NCI-H1694 (cell line): ENCODE results near the gene SOX11.

Experiments used
- DNase-seq: peaks from one replicate; lab custom pipeline; 2025; lab: John Stamatoyannopoulos, UW

The SOX11 gene

DNA sequence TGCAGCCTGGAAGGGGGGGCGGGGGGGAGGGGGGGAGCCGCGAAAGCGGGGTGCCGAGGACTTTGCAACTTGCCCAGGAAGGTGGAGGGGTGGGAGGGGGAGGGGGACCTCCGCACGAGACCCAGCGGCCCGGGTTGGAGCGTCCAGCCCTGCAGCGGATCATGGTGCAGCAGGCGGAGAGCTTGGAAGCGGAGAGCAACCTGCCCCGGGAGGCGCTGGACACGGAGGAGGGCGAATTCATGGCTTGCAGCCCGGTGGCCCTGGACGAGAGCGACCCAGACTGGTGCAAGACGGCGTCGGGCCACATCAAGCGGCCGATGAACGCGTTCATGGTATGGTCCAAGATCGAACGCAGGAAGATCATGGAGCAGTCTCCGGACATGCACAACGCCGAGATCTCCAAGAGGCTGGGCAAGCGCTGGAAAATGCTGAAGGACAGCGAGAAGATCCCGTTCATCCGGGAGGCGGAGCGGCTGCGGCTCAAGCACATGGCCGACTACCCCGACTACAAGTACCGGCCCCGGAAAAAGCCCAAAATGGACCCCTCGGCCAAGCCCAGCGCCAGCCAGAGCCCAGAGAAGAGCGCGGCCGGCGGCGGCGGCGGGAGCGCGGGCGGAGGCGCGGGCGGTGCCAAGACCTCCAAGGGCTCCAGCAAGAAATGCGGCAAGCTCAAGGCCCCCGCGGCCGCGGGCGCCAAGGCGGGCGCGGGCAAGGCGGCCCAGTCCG is 540 bp downstream of the SOX11 start:
- DNase-seq: no peak

DNA sequence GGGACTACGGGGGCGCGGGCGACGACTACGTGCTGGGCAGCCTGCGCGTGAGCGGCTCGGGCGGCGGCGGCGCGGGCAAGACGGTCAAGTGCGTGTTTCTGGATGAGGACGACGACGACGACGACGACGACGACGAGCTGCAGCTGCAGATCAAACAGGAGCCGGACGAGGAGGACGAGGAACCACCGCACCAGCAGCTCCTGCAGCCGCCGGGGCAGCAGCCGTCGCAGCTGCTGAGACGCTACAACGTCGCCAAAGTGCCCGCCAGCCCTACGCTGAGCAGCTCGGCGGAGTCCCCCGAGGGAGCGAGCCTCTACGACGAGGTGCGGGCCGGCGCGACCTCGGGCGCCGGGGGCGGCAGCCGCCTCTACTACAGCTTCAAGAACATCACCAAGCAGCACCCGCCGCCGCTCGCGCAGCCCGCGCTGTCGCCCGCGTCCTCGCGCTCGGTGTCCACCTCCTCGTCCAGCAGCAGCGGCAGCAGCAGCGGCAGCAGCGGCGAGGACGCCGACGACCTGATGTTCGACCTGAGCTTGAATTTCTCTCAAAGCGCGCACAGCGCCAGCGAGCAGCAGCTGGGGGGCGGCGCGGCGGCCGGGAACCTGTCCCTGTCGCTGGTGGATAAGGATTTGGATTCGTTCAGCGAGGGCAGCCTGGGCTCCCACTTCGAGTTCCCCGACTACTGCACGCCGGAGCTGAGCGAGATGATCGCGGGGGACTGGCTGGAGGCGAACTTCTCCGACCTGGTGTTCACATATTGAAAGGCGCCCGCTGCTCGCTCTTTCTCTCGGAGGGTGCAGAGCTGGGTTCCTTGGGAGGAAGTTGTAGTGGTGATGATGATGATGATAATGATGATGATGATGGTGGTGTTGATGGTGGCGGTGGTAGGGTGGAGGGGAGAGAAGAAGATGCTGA is 1.4 kb downstream of the SOX11 start:
- peak; percentile 22 for DNase-seq

DNA sequence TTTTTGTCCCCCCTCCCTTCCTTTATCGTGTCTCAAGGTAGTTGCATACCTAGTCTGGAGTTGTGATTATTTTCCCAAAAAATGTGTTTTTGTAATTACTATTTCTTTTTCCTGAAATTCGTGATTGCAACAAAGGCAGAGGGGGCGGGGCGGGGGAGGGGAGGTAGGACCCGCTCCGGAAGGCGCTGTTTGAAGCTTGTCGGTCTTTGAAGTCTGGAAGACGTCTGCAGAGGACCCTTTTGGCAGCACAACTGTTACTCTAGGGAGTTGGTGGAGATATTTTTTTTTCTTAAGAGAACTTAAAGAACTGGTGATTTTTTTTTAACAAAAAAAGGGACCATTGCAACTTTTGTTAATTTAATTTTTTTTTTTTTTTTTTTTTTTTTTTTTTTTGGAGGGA is 2.1 kb downstream of the SOX11 start:
- peak; percentile 66 for DNase-seq

DNA sequence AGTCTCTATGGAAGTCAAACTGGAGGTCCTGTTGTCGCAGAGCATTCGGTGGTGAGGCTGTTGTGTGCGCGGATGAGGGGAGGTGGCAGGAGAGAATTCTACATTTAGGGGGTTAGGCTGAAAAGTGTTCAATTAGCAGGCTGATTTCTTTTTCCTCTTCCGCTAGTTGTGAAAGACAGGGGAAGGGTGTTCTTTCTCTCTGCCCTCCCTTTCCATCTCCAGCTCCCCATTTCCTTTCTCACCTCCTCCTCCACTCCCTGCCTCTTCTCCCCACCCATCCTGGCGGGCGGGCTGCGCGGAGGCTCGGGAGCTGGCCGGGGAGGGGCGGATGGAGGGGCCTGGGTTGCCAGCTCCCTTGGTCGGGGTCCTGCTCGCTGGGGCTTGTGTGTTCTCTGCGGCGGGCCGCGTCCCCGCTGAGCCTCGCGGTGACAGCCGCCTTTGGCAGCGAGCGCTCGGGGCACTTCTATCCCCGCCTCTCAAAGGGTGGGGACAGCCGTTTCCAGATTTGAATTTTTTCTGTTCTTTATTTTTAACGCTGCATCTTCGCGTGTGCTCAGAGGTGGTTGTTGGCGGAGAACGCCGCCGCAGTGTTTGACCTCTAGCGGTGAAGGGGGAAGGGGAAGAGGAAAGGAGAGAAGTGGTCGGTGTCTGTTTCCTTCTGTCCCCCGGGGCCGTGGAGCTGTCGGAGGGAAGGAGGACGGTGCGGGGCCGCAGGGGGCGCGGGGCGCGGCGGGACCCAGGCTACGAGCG is 3.6 kb downstream of the SOX11 start:
- peak; percentile 34 for DNase-seq

DNA sequence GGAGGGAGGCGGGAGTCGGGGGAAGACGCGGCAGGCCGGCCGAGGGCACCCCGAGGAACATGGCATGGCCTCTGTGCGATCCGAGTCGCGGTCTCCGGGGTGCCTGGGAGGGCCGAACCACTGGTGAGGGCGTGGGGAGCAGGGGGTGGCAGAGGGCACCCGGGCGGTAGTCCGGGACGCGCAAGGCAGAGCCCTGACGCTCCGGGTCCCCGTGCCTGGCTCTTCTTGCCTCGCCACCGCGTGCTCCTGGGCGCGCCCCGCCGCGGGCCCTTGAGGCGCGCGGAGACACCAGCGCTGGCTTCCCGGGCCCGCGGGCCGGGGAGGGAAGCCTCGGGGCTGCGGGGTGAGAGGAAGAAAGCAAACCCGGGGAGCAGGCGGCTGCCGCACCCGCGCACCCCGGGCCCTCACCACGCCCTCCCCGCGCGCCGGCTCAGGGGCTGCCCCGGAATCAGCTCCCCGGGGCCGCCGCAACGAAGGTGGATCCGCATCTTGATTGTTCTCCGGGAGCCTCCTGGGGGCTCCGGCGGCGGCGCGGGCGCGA is 4.3 kb downstream of the SOX11 start:
- DNase-seq: no peak

DNA sequence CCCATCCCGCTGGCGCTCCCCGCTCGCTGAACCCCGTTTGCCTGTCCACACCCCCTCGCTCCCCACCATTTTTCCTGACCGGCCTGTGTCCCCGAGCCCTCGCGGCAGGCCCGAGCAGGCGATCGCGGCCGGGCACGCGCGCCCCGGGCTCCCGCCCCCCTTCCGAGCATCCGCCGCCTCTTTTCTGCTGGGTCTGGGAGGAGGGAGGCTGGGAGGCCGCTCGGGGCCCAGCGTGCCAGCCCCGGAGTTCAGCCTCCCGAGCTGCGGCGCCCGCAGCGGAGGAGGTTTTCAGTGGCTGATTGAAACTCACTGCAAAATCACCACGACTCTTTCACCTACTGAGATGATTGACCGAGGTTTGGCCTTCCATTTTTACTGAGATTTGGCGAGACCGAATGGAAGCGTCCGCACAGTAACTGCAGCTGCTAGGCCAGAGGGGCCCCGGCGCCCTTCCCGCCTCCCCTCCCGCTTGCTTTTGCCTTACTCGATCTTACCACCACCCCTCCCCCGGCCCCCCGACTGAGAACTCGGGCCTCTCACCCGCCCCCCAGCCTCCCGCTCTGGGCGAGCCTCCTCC is 4.8 kb downstream of the SOX11 start:
- peak; percentile 80 for DNase-seq

DNA sequence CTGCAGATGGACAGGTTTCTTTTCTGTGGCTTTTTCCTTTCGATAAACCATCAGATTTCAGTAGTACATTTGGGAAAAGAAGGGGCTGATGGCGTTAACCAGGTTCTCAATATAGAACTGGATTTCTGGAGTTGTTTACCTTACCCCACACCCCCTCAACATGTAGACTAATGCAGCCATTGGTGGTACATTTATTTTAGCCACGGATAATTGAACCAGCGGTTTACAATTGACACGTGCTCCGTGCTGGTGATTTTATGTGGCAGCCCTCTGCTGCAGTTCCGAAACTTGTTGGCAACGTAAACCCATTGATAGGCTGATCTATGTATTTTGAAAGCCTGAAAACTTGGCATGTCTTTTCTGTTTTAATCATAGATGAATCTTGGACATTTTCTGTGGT is 5.4 kb downstream of the SOX11 start:
- DNase-seq: peak; percentile 27

DNA sequence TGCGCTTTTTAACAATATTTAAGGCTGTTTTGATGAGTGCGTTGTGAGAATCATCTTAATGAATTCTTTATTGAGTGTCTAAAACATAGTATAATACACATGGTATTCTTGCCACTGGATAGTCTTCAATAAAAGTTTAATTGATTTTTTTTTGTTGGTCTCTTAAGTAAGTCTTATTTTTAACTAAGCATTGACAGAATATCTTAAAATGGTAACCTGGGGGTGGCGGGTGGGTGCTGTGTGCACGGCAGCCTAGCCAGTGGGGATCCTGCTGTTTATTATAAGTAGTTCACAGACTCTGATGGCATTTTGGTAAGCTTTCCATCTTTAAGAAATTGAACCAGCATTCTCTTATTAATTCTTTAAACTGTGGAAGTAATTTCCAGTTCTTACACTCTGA is 6.0 kb downstream of the SOX11 start:
- DNase-seq: no peak

DNA sequence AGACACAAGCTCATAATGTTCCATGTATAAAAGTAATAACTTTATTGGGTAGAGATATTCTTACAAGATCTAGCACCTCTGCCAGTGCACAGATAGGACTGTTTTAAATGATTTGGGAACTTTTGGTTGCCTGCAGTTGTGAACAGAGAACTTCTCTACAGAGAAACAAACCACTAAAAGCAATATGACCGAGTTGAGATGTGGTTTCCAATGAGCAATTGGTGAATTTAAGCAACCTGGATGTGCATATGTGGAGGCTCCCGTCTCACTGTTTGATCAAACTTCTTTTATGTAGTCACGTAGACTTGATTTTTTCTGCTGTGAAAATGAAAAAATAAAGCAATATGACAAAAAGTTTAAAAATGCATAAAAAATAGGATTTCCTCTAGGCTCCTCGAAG is 7.8 kb downstream of the SOX11 start:
- DNase-seq: no peak

DNA sequence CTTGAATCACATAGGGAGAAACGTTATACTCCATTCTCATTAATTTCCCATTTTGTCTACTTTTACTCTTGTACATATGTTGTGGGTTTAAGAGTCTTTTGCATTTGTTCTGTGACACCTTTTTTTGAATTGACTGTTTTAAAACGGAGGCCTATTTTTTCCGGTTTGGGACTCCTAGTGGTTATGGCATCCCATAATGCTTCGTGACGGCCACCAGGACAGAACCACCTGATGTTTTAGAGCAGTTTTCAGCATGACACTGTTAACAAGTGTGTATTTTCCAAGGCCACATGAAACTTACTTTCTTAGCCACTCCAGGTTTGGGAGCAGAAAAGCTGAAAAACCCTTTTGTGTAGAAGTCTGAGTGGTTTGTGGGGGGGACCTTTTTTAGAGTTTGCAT is 8.4 kb downstream of the SOX11 start:
- DNase-seq: no peak

DNA sequence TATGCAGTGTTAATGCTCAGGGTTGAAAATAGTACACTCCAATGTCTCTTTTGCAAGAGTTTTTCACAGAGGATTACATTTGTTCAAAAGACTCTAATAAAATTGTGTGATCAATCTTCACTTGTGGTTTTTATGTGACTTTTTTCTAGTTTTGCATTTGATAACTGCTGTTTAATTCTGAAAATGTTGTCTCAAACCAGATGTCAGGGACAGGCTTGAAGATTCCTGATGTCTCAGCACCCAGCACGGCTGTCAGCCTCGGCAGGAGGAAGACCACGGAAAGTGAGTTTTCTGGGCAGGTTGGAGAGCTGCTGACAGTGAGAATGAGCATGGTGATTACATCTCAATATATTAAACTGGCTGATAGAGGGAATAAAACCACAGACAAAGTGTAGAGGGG is 9.1 kb downstream of the SOX11 start:
- no peak for DNase-seq

DNA sequence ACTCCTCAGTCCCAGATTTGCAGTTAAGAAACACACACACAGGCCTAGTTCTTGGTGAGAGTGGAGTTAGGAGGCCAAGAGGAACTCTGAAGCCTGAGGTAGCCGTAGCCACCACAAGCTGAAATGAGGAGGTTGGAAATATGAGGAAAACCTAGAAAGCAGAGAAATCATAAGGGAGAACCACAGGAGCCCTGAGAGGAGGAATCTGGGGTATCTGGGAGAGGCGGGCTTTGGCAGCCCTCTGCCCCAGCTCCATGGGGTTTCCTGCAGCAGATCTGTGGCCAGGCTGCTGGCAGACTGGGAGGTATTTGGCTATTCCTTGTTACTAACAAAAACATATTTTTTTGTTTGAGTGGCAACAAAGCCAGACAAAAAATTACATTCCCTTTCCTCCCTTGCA is 11.0 kb downstream of the SOX11 start:
- DNase-seq: no peak

DNA sequence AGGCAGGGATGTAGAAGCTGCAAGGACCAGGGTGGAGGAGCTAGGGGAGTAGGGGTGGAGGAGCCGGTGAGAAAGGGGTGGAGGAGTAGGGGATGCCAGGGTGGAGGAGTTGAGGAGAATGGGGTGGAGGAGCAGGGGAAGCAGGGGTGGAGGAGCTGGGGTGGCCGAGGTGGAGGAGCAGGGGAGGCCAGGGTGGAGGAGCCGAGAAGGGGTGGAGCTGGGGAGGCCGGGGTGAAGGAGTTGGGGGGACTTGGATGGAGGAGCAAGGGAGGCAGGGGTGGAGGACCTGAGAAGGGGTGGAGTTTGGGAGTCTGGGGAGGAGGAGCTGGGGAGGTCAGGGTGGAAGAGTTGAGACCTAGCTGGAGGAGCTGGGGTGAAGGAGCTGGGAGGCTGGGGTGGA is 13.3 kb downstream of the SOX11 start:
- no peak for DNase-seq

DNA sequence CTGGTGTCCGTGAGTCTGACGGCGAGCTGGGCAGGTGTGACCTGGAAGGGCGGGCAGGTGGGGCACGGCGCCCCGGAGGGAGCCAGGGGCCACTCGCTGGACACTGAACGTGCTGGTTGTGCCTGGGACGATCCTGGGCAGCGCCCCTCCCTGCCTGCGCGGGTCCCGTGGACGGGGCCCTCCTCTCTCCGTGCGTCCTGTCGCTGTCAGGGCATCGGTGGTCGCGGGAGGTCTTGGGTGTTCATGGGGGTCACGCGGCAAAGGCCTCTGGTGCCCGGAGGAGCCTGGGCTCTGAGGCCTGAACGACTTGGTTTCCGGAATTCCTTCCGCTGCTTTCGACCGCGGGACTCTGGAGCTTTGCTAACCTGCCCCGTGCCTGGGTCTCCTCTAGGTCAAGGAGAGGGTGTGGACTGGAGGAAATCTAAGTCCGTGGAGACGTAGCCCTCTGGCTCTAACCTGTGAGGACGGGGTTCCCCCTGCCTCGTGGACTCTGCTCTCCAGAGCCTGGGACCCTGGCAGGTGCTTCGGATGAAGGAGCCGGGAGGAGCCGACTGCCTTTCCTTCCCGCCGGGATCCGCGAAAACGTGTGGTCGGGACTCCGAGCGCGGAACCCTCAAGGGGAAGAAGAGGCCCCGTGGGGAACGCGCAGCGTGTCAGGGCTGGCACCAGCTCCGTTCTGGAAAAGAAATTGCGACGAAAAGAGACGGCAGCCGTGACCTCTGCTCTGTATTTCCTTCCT is 14.7 kb downstream of the SOX11 start:
- no peak for DNase-seq

DNA sequence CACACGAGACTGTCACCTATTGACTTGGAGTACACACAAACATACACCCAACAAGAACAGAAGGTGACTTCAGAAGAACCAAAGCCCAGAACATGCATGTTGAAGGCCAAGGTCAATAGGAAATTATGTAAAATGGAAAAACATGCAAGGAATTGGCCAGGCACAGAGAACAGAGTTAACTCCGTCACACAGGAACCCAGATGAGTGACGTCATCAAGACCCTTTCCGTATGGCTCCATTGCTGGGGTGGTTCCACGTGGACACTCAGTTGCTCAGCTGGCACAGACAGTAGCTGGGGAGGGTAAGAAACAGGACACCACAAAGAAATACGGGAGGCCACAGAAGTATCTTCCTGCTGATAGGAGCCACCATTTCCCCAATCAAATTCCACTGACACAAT is 18.4 kb downstream of the SOX11 start:
- no peak for DNase-seq

DNA sequence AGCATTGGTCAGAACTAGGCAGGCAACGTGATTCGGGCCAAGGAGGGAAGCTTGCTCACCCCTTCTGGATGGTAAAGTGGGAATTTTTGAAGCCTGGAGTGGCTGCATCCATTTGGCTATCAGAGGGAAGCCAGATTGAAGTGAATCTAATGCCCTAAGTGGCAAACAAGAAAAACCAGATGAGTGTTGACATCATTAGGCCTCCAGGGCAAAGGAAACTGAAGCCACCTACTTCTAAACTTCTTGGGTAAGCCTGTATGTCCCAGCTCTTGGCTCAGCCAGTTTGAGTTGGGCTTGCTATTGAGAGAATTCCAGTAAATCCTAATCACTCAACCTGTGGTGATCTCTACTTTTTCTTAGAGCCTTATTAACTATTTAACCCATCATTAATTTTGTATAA is 20.9 kb downstream of the SOX11 start:
- no peak for DNase-seq

DNA sequence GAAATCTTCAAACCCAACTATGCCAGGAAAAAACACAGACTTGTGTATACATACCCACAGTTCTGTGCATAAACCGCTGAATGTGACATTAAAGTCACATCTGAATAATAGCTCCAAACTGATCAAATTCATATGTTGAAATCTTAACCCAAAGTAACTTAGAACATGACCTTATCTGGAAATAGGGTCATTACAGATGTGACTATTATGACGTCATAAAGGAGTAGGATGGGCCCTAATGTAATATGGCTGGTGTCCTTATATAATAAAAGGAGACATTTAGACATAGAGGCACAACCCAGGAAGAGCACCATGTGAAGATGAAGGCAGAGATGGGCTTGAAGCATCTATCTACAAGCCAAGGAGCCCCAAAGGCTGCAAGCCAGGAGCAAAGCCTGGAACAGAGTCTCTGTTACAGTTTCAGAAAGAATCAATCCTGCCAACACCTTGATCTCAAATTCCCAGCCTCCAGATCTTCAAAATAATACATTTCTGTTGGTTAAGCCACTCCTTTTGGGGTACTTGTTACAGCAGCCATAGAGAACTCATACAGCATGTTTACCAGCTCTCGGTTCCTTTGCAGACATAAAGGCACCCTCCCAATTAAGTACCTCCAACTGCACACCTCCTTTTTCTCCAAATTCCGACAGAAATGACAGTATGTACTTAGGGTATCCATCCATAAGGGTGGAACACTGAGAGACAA is 27.6 kb downstream of the SOX11 start:
- no peak for DNase-seq

DNA sequence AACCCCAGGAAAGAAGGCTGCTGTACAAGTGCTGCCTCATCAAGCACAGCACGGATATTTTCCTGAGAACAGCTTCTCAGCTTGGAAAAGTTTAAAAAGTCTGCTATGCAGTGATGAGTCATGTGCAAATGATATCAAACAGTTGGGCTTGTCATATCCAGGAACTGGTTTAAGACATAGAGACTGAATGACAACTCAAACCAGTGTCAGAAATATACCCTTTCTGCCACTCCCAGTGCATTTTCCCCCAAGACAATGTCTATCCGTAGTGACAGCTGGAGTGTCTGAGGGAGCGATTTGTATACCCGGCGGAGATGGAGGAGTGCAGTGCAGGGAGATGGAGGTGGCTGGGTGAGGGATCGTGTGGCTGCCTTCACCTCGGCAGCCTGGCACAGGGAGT is 28.2 kb downstream of the SOX11 start:
- DNase-seq: no peak

DNA sequence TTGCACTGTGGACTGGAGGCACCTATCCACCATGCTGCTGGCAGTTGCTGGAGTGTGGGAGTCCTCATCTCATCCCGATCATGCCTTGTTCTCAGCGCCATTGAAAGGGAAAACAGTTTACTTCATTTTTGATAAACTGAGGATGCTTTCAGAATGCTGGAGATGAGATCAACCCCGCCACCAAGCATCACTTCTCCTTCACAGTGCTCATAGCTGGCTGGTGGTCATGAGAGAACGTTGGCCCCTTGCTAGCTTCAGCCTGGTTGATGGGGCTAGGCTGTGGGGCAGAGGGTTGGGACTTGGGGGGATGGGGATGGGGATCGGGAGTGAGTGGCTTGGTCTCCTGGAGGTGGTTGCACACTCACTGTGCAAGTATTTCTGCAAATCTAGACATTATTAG is 30.1 kb downstream of the SOX11 start:
- no peak for DNase-seq

DNA sequence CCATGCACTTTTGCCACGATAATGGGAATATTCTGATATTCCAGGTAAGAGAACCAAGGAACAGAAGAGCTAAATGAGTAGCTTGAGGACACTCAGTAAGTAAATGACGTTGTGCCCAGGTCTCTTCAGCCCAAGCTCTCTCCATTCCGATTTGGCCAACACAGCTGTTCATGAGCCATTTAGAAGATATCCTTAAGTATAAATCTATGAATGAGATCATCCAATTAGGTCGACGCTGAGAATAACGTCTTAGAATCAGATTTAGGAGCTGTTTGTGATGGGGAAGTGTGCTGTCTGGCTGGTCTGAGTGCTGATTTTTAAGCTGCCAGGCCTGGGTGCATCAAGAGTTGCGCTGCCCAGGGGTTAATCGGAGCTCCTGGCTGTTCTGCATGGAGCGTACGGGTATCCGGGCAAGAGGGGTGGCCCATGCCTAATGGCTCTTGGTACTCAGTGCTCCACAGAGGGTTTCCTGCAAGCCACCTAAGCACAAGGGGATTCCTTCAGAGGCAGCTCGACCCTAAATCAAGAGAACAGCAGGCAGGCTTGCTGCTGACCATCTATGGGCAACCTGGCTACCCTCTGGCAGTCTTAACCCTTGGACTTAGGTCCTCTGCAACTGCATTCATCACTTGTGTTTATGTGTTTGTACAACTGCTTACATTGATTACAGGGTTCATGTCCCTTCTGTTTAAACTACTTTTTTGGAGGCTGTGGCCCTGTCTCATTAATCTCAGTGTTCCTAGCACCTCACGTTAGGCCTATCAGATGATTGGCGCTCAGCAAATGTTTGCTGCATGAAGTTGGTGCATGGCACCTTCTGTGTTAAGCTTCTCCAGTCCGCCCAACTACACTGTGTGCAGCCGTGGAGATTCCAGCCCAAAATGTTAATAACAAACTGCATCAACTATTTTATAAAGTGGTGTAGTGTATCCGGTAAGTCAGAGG is 31.9 kb downstream of the SOX11 start:
- DNase-seq: no peak
